ENCODE measurements around the gene NISCH. TPM values are rescaled to one million over a fixed set of nuclear protein-coding genes. Genes with fewer than 3 reads are reported as not detected.

NISCH gene
- total and polyA plus RNA-seq, 12 donors, result 24.0 to 56.3 (median 41.9) TPM

- H3K27me3 ChIP-seq, result no peaks in the 10 kb centered on the region
- H3K4me1 ChIP-seq, result peaks cover 0 to 16% (median 0%) of the 10 kb centered on the region in 9 donors
- DNase-seq, result no peak
- H3K4me3 ChIP-seq, result no peak overlapping the region
- H3K36me3 ChIP-seq, result peaks cover 0 to 71% (median 0%) of the 10 kb centered on the region in 9 donors
- no peak for TF ChIP-seq CTCF (IDR thresholded peaks at IDR 0.05)
- no peak overlapping the region for H3K27ac ChIP-seq
- intact Hi-C loops (cut with DNase I), result no loop called here
- WGBS, 2 donors, result 94 to 97% methylated on average over 9 to 11 of the region's 11 CpGs
- no peak for ATAC-seq
- H3K9me3 ChIP-seq, result no peaks in the 10 kb centered on the region
Measured at GRCh38 chr3:52502808-52503350, 47.5 kb downstream of the NISCH start.

- Histone ChIP-seq H3K4me3 (no peak overlapping the region), H3K4me1 (peaks cover 0 to 6% (median 0%) of the 10 kb centered on the region in 9 donors), H3K9me3 (no peaks in the 10 kb centered on the region), H3K36me3 (peaks cover 0 to 81% (median 0%) of the 10 kb centered on the region in 9 donors), H3K27me3 (no peaks in the 10 kb centered on the region), H3K27ac (no peak overlapping the region)
- ATAC-seq, result no peak
- DNase-seq, result no peak
- intact Hi-C loops (cut with DNase I), result no loop called here
- 73 to 79% methylated on average over 21 to 23 of the region's 23 CpGs for WGBS, 2 donors
- TF ChIP-seq CTCF (IDR thresholded peaks at IDR 0.05), result no peak
Measured at GRCh38 chr3:52503788-52504424, 48.5 kb downstream of the NISCH start.

GRCh38 chr3:52504977-52505376 is 49.6 kb downstream of the NISCH start:
- H3K9me3 ChIP-seq, result no peaks in the 10 kb centered on the region
- ATAC-seq (no peak), DNase-seq (no peak)
- intact Hi-C loops (cut with DNase I), result no loop called here
- no peak overlapping the region for H3K4me3 ChIP-seq
- H3K27ac ChIP-seq, result no peak overlapping the region
- H3K4me1 ChIP-seq, result no peaks in the 10 kb centered on the region
- no peak for TF ChIP-seq CTCF (IDR thresholded peaks at IDR 0.05)
- no peaks in the 10 kb centered on the region for H3K27me3 ChIP-seq
- 84 to 87% methylated on average over 10 of the region's 10 CpGs for WGBS, 2 donors
- H3K36me3 ChIP-seq, result peaks cover 0 to 92% (median 0%) of the 10 kb centered on the region in 9 donors

- 83 to 90% methylated on average over 27 of the region's 27 CpGs for WGBS, 2 donors
- intact Hi-C loops (cut with DNase I), result no loop called here
- peak in 1 of 8 donors; percentile 6 for ATAC-seq
Measured at GRCh38 chr3:52506266-52506966, 51.0 kb downstream of the NISCH start.

More at GRCh38 chr3:52506266-52506966, 51.0 kb downstream of the NISCH start:
- Histone ChIP-seq H3K27ac (no peak overlapping the region), H3K27me3 (no peaks in the 10 kb centered on the region), H3K4me3 (no peak overlapping the region), H3K4me1 (no peaks in the 10 kb centered on the region), H3K36me3 (peaks cover 0 to 99% (median 0%) of the 10 kb centered on the region in 9 donors), H3K9me3 (no peaks in the 10 kb centered on the region)
- no peak for TF ChIP-seq CTCF (IDR thresholded peaks at IDR 0.05)
- DNase-seq, result no peak

All from heart right ventricle (tissue), 16 donors.